ENCODE measurements around the gene ACTRT2.
A peak's percentile ranks its signal among the peaks of the same experiment; 100 is the strongest.

The ACTRT2 gene

GRCh38 chr1:3061981-3062615, 40.8 kb downstream of the ACTRT2 start:
- DNase-seq: no peak
- in situ Hi-C loops (cut with MboI; ENCODE audit: low pct_unique_long_range_greater_than_20kb, low sequenced_read_pairs): no loop called here

- DNase-seq: no peak
- in situ Hi-C loops (cut with MboI; ENCODE audit: low pct_unique_long_range_greater_than_20kb, low sequenced_read_pairs): no loop called here
Observed at GRCh38 chr1:3062616-3063378, 41.5 kb downstream of the ACTRT2 start.

GRCh38 chr1:3063379-3064295, 42.4 kb downstream of the ACTRT2 start:
- in situ Hi-C loops (cut with MboI; ENCODE audit: low pct_unique_long_range_greater_than_20kb, low sequenced_read_pairs): no loop called here
- no peak for DNase-seq

- in situ Hi-C loops (cut with MboI; ENCODE audit: low pct_unique_long_range_greater_than_20kb, low sequenced_read_pairs): no loop called here
- no peak for DNase-seq
Observed at GRCh38 chr1:3064296-3064850, 43.1 kb downstream of the ACTRT2 start.

DNA sequence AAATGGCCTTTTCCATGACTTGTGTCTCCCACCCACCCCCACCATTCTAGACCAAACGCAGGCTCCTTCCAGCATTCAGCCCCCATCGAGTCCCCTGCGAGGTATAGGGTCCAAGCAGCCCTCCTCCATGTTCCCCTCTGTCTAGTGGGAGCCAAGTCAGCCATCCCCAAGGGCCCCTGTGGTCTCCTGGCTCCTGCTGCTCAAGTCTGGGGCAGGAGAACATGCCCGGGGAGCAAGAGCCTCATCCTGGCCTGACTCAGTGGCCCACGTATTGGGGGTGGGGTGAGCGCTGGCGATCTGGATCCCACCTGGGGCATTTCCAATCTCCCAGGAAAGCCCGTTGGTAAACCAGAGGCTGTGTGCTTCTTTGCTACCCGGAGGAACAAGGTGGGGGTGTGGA, 43.6 kb downstream of the ACTRT2 start:
- DNase-seq: no peak

GRCh38 chr1:3065396-3065795, 44.1 kb downstream of the ACTRT2 start:
- DNase-seq: no peak
- in situ Hi-C loops (cut with MboI; ENCODE audit: low pct_unique_long_range_greater_than_20kb, low sequenced_read_pairs): no loop called here

More for the DNA sequence above, 43.6 kb downstream of the ACTRT2 start:
- in situ Hi-C loops (cut with MboI; ENCODE audit: low pct_unique_long_range_greater_than_20kb, low sequenced_read_pairs): no loop called here

DNA sequence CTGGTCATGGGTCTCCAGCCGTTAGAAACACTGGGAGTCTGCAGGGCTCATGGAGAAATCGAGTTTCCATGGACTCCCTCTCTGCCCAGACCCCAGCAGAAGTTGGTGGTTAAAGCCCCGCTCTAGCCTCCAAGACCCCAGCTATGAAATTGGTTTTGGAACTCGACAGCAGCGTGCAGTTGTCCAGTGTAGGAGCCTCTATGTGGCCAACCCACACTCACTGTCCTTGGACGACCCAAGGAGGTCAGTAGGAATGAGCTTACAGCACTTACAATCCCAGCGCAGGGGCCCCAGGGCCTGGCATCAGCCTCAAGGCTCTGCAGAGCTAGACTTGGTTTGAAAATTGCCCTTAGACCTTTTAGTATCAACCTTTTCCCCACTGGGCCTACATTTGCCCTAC, 44.5 kb downstream of the ACTRT2 start:
- no peak for DNase-seq
- in situ Hi-C loops (cut with MboI; ENCODE audit: low pct_unique_long_range_greater_than_20kb, low sequenced_read_pairs): no loop called here

- in situ Hi-C loops (cut with MboI; ENCODE audit: low pct_unique_long_range_greater_than_20kb, low sequenced_read_pairs): no loop called here
- no peak for DNase-seq
Observed at GRCh38 chr1:3066250-3066711, 45.0 kb downstream of the ACTRT2 start.

DNA sequence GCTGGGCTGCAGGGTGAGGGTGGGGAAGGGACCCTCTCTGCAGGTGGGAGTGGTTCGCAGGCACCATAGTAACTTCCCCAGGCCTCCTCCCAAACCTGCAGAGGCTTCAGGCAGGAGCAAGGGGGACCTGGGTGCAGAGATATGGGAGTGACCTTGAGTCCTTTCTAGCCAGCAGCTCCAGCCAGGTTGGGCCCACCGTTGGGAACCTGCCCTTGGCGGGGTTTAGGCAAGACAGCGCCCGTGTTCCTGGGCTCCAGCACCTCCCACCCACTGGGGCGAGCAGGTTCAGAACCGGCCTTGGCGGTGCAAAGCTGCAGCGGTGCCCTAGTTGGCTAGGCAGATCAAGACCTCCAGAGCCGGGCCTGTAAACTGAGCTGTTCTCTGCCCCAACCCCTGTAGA, 45.6 kb downstream of the ACTRT2 start:
- in situ Hi-C loops (cut with MboI; ENCODE audit: low pct_unique_long_range_greater_than_20kb, low sequenced_read_pairs): no loop called here
- DNase-seq: no peak

- in situ Hi-C loops (cut with MboI; ENCODE audit: low pct_unique_long_range_greater_than_20kb, low sequenced_read_pairs): no loop called here
- DNase-seq: no peak
Observed at GRCh38 chr1:3067301-3067670, 46.0 kb downstream of the ACTRT2 start.

DNA sequence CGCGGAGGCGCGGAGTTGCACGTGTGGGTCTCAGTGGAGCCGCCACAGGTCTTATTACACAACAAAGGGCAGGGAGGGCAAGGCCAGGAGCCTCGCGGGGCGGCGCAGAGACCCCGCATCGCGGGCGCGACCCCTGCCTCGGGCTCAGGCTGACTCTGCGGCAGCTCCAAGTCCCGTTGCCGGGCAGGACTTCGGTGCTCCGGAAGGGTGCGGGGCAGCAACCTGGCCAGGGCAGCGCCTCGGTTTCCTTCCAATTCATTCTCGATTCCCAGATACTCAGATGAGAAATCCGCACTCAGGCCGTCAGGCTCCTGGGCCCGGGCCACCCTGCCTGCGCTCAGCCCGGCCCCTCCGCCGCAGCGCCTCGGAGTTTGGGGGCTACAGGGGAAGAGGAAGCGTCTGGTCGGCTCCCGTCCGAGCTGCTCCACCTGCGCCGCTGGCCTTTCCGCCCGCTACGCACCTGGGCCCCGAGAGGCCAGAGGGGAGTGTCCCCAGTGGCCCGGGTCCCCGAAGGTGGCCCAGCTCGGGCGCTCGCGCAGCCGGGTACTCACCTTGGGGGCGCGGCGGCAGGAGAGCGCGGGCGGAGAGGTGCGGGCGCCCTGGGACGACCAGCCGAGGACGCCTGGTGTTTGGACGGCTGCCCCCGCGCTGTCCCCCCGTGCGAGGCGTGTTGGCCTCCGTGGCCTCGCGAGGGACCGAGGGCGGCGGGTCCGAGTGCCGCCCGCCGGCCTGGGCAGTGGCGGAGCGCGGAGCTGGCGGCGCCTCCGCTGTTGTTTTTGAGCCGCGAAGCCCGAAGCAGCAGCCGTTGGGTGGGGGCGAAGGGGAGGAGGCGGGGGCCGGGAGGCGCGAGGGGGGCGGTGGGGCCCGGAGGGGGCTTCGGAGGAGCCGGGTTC, 46.6 kb downstream of the ACTRT2 start:
- in situ Hi-C loops (cut with MboI; ENCODE audit: low pct_unique_long_range_greater_than_20kb, low sequenced_read_pairs): no loop called here
- no peak for DNase-seq

DNA sequence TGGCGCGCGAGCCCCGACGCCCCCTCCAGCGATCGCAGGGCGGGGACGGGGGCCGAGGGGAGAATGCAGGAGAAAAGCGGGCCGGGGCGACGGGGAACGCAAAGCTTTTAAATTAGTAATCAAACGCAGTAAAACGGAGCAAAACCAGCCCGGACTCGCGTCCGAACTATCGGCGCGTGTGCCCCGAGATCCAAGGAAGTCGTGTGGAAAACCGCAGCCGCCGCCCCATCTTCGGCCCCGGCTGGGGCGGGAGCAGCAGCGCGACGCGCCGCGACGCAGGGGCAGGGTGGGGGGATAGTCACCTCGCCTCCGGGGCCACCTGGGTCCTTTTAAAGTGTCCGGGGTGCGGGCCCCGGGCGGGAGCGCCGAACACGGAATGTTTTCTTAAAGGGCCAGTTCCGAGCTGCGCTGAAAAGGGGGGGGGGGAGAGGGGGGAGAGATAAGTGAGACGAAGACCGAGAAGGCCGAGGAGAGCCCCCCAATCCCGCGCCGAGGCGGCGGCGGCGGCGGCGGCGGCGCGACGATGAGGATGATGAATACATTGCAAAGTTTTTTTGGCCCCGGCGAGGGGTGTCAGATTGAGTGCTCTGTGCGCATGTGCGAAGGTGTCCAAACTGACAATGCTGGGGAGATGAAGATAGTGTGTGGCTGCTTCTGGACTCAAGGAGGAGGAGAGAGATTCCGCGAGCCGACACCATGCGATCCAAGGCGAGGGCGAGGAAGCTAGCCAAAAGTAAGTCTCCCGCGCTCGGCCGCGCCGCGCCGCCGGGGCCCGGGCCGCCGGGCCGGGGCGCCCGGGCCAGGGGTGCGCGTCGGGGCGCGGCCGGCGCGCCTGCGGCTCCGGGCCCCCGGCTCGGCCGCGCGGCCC, 47.5 kb downstream of the ACTRT2 start, which contains the start of gene PRDM16:
Gene PRDM16, plus strand, starts transcription at position 640 of the 868 bp plus-strand sequence. Its CDS starts 57 bp downstream, at position 697.
- in situ Hi-C loops (cut with MboI; ENCODE audit: low pct_unique_long_range_greater_than_20kb, low sequenced_read_pairs): no loop called here
- DNase-seq: no peak

DNA sequence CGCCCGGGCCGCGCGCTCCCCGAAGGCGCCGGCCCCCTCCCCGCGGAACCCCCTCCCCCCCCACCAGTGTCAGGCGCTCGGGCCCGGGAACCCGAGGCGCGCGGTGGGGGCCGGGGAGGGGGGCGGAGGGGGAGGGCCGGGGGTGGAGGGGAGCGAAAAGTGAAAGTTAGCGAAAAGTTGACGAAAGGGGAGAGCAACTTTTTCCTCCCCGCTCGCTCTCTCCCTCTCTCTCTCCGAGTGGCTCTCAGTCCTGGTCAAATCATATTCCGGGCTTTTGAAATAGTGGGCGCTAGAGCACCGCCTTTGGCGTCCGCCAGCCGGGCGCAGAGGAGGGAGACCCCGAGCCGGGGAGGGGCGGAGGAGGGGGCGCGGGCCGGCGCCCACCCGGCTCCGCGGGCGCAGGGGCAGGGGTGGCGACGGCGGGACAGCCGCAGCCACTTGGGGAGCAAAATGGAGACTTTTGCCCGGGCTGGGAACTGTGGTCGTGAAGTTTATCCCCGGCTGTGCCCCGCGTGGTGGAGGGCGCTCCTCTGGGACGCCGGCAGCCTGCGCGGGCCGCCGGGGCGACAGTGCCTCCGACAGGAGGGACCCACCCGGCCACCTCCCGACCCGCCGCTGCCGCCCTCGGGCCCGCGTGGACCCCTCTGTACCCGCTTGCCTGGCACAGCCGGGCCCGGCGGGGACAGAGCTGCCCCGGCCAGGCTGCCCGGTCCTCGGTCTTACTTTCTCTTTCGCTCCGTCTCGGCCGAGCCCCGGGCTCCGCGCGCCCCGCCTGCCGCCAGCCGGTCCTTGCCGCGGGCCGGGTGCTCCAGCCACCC, 48.4 kb downstream of the ACTRT2 start:
- in situ Hi-C loops (cut with MboI; ENCODE audit: low pct_unique_long_range_greater_than_20kb, low sequenced_read_pairs): no loop called here
- peak; percentile 21 for DNase-seq

DNA sequence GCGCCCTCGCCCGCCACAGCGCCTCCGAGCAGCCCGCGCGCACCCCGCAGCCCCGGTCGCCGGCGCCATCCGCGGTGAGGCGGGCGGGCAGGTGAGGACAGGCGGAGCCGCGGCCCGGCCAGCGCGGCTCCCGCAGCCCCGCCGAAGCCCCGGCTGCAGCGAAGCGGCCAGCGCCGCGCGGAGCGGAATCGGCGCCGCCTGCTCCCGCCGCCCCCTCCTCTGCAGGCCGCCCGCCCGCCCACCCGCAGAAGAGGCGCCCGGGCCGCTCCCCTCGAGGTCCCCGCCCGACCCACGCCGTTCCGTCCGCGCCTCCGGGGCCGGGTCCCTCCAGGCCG, 49.0 kb downstream of the ACTRT2 start:
- in situ Hi-C loops (cut with MboI; ENCODE audit: low pct_unique_long_range_greater_than_20kb, low sequenced_read_pairs): no loop called here
- no peak for DNase-seq

GRCh38 chr1:3070644-3071564, 49.6 kb downstream of the ACTRT2 start:
- in situ Hi-C loops (cut with MboI; ENCODE audit: low pct_unique_long_range_greater_than_20kb, low sequenced_read_pairs): no loop called here
- DNase-seq: no peak
